GM21737 (cell line): ENCODE data around the gene PRPSAP1.
A peak's percentile ranks its signal among the peaks of the same experiment; 100 is the strongest.

Source experiments
- ATAC-seq: cut with Tn5 transposase; IDR thresholded peaks from one replicate; pipeline ENCODE4 v1.9.1; 2021; ENCODE audit warnings: mild to moderate bottlenecking, moderate library complexity; ENCODE audit not compliant: unreplicated experiment

PRPSAP1 gene

DNA sequence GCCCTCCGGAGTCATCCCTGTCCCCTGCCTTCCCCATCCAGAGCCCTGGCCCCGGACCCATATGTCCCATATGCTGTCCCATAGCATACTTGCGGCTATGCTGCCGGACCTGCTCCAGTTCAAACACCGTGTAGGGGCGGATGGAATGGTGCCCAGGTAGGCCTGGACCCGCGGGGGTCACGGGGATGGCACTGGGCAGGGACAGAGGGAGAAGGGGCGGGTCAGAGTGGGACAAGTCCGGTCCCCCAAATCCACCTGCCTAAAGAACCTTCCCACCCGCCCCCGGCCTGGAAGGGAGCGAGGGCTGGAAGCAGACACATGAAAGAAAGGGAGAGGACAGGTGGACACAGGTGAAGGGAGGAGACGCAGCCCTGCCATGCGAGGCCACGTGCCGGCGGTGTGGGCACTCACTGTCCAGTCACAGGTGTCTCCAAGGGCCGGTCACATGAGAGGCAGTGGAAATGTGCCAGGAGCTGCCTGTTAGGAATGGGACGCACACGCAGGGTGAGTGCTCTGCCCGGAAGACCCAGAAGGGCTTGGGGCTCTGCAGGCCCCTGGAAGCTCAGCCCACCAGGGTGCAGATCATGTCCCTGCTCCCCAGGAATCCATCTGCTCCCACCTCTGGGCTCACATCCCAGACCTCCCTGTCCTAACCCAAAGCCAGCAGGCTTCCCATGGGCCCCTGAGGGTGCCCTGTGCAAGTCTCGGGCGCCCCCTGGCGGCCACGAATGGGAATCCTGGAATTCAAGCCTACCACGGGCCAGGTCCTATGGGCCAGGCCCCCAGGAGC, 74.6 kb downstream of the PRPSAP1 start:
- no peak for ATAC-seq

DNA sequence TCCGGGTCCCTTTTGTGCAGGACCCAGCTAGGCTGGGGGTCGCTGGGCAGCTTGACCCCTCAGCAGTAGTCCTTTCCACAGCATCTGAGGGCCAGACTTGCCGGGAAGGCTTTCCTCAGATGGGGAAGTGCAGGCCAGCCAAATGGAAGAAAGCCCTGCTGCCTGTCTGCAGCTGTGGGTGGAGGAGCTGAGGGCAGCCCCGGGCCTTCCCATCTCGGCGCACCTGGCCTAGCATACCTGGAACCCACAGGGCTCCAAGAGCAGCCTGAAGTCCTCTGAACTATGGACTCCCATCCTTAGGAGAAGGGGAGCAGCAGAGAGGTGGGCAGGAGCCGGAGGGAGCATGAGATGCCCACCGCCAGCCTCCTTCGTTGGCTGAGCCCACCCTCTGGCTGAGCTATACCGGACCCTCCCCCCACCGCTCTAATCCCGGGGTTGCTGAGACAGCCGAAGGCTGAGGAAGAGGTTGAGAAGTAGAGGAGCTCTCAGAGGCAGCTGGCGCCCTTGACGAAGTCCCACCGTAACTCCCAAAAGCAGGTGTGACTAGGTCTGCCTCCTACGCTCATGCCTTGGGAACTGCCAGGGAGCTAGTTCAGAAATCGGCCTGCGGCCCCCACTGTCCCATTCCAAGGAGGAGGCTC, 75.3 kb downstream of the PRPSAP1 start:
- ATAC-seq = no peak

- no peak for ATAC-seq
Observed at GRCh38 chr17:76277300-76278267, 76.1 kb downstream of the PRPSAP1 start.

DNA sequence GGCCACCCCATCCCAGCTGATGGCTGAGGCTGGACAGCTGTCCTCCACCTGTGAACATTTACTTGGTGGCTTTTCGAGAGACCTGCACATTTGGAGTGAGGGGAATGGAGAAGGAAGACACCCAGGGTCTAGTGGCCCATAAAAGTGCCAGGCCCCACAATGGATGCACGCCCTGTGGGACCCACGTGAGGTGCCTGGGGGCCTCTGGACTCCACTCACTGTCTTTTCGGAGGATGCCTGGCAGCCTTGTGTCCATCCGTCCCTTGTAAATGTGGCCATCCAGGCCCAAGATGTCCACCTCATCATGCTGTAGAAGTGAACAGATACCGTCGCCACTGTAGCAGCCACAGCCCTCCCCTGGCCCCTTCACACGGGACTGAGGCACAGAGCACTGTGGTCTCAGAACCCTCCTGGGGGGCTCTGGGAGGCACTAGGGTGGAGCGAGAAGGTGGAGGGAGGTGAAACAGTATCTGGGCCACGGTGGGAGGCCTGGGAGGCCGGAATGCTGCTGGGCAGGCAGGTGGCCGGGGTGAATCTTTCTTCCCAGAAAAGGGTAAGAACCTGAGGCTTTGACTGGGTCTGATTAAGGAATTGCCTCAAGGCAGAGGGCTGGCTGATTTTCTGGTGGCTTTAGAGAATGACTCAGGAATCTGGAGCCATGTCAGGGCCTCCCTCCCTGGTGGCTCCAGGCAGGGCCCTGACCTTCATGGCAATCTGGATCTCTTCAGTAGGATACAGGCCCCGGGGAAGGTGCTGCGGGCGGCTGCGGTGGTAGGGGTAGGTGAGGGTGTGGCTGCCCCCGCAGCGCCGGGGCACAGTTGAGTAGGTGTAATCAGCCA, 77.0 kb downstream of the PRPSAP1 start:
- no peak for ATAC-seq

- no peak for ATAC-seq
Observed at GRCh38 chr17:76276069-76276431, 77.7 kb downstream of the PRPSAP1 start.

- ATAC-seq = no peak
Observed at GRCh38 chr17:76275382-76276068, 78.2 kb downstream of the PRPSAP1 start.

DNA sequence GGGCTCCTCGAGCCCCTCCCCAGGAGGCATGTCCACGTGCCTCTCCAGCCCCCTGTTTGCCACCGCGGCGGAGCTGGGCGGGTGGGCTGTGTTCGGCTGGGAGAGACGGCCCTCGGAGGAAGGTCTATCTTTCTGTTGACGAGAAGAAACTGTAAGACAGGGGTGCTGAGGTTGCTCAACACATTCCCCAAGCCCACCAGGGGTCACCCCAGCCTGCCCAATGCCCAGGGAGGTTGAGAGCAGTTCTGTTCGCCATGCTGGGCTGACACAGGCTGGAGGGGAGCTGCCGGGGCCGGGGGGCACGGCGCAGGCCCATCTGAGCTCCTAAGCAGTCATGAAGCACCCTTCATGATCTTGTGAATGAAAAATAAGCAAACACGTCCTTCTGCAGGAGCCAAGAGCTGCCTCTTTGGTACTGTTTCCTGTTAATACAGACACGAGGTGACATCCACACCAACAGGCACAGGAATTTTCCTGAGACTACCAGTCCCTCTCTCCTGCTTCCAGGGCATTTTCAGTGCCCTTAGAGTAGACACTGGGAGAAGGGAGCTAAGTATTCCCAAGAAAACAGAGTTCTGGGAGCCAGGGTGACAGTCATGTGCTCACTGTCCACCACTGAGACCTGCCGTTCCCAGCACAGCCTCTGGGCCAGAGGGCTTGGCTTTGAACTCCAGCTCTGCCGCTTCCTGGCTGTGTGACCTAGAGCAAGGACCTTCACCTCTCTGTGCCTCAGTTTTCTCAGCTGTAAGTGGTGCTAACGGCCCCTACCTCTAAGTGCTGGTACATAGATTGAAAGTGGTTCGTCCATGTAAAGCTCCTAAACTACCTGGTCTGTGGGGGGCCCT, 79.4 kb downstream of the PRPSAP1 start:
- ATAC-seq = no peak

GRCh38 chr17:76273445-76274111, 80.1 kb downstream of the PRPSAP1 start:
- ATAC-seq = no peak

GRCh38 chr17:76272541-76273444, 80.9 kb downstream of the PRPSAP1 start:
- ATAC-seq = peak; percentile 7

- ATAC-seq = peak; percentile 44
Observed at GRCh38 chr17:76271669-76272540, 81.8 kb downstream of the PRPSAP1 start.

DNA sequence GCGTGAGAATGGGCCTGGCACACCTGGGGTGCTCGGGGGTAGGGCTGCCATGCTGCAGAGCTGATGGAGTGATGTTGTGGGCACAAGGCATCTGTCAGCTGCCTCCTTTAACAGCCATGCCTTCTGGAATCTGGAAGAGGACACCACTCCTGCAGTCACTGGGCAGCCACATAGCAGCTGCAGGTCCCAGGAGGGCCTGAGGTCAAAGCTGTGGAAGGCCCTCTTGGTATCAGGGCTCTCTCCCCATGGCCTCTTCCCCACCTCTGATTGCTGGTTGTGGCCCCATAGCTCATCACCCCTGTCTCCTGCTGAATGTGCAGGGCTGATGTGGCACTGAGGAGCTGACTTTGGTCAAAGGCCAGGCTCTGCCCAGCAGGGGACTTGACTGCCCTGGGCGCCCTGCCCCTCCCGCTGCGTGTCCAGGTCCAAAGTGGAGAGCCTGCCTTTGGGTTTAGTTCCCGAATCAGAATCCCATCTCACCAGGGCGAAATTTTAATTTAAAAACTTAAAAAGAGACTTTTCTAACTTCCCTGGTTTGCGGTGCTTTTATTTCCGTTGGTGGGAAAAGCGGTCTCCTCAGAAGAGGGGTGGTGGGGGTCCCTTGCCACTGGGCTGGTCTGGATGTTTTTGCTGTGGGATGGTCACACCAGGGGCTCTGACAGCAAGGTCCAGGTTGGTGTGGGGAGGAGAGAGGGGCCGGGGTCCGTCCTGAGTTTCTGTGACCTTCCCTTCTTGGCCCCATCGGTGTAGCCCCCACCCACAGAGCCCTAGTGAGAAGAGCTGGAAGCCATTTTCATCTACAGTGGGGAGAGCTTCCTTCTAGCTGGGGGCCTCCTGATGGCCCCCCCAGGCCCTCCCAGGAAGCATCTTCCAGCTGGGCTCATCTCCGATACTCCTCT, 82.7 kb downstream of the PRPSAP1 start:
- ATAC-seq = peak; percentile 0

DNA sequence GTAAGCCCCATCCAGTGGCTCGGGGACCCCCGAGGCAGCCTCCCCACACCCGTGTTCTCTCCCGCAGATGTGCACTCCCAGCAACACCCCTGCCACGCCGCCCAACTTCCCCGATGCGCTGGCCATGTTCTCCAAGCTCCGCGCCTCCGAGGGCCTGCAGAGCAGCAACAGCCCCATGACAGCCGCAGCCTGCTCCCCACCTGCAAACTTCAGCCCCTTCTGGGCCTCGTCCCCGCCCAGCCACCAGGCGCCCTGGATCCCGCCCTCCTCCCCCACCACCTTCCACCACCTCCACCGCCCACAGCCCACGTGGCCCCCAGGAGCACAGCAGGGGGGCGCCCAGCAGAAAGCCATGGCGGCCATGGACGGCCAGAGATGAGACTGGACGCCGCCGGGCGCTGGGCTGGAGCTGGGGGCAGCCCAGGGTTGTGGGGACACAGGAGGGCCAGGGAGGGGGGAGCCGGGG, 83.6 kb downstream of the PRPSAP1 start:
- no peak for ATAC-seq

- ATAC-seq = no peak
Observed at GRCh38 chr17:76268991-76269981, 84.4 kb downstream of the PRPSAP1 start.
